Activated T-helper 17 cell treated with anti-CD3 and anti-CD28 coated beads, Interleukin-2, amount 50 U/mL, for 72 hours (primary cell): ENCODE results near the gene KRTAP12-3. TPM values are rescaled to one million over a fixed set of nuclear protein-coding genes. Genes with fewer than 3 reads are reported as not detected.
"Not testable (repeated sequence)": the region's sequence is repeated elsewhere in the genome, so short reads cannot be mapped to it uniquely, and the experiment has no call there.

Experiments used
- ATAC-seq: fragments of 150-1000 bp; cut with Tn5 transposase; replicated peaks from 2 replicates; pipeline ENCODE4 v1.10.0; 2021; ENCODE audit warnings: mild to moderate bottlenecking, moderate library complexity
- H3K27ac Mint-ChIP-seq: one replicate; pipeline ENCODE4 v1.8.0; 2022; ENCODE audit warnings: mixed read lengths
- H3K27me3 Mint-ChIP-seq: one replicate; pipeline ENCODE4 v1.8.0; 2022; ENCODE audit warnings: mixed read lengths
- H3K36me3 Mint-ChIP-seq: one replicate; pipeline ENCODE4 v1.8.0; 2022; ENCODE audit warnings: low read depth, mild to moderate bottlenecking, mixed read lengths
- H3K4me1 Mint-ChIP-seq: one replicate; pipeline ENCODE4 v1.8.0; 2022; ENCODE audit warnings: mixed read lengths
- H3K4me3 Mint-ChIP-seq: one replicate; pipeline ENCODE4 v1.8.0; 2022; ENCODE audit warnings: mild to moderate bottlenecking, mixed read lengths
- H3K9me3 Mint-ChIP-seq: one replicate; pipeline ENCODE4 v1.8.0; 2022; ENCODE audit warnings: mixed read lengths
- total RNA-seq, 2 donors: library from RNA; stranded (reverse); gene quantifications; one replicate each; pipeline ENCODE4 v1.2.3, GENCODE V29; 2022

Gene KRTAP12-3
- total RNA-seq, 2 donors from 2014 or later = not detected

GRCh38 chr21:44681861-44682579 lies 24.3 kb downstream of the KRTAP12-3 start, which contains the start of gene KRTAP12-1:
TSS of gene KRTAP12-1 (minus strand) at chr21:44682163. CDS start at chr21:44682123, 40 bp downstream.
- no peak for ATAC-seq
- no peak within 1 kb of the TSS for H3K4me3 Mint-ChIP-seq
- no peak within 1 kb of the TSS for H3K27ac Mint-ChIP-seq
- no peaks in the 10 kb centered on the region for H3K9me3 Mint-ChIP-seq
- peaks cover 10% of the 10 kb centered on the region for H3K27me3 Mint-ChIP-seq
- peaks cover 7% of the 10 kb centered on the region for H3K4me1 Mint-ChIP-seq
- H3K36me3 Mint-ChIP-seq = no peaks in the 10 kb centered on the region

GRCh38 chr21:44682580-44683151 lies 24.9 kb downstream of the KRTAP12-3 start:
- H3K4me3 Mint-ChIP-seq = no peak overlapping the region
- H3K27me3 Mint-ChIP-seq = peaks cover 10% of the 10 kb centered on the region
- no peaks in the 10 kb centered on the region for H3K36me3 Mint-ChIP-seq
- no peaks in the 10 kb centered on the region for H3K9me3 Mint-ChIP-seq
- peaks cover 7% of the 10 kb centered on the region for H3K4me1 Mint-ChIP-seq
- no peak overlapping the region for H3K27ac Mint-ChIP-seq
- ATAC-seq = no peak

- Mint-ChIP-seq H3K9me3 (no peaks in the 10 kb centered on the region), H3K36me3 (no peaks in the 10 kb centered on the region), H3K4me3 (no peak overlapping the region), H3K4me1 (peaks cover 7% of the 10 kb centered on the region), H3K27ac (no peak overlapping the region), H3K27me3 (peaks cover 10% of the 10 kb centered on the region)
- ATAC-seq = no peak
Observed at GRCh38 chr21:44684077-44684476, 26.3 kb downstream of the KRTAP12-3 start.

- Mint-ChIP-seq H3K27me3 (peaks cover 10% of the 10 kb centered on the region), H3K4me3 (no peak overlapping the region), H3K27ac (no peak overlapping the region), H3K4me1 (peaks cover 7% of the 10 kb centered on the region), H3K36me3 (no peaks in the 10 kb centered on the region), H3K9me3 (no peaks in the 10 kb centered on the region)
- ATAC-seq = no peak
Observed at GRCh38 chr21:44684483-44684882, 26.8 kb downstream of the KRTAP12-3 start.

GRCh38 chr21:44685050-44685449 lies 27.3 kb downstream of the KRTAP12-3 start:
- not testable (repeated sequence) for H3K9me3 Mint-ChIP-seq, H3K4me3 Mint-ChIP-seq, H3K27ac Mint-ChIP-seq, H3K36me3 Mint-ChIP-seq, ATAC-seq, H3K4me1 Mint-ChIP-seq
- H3K27me3 Mint-ChIP-seq = peaks cover 10% of the 10 kb centered on the region

GRCh38 chr21:44686000-44686781 lies 28.5 kb downstream of the KRTAP12-3 start:
- ATAC-seq = no peak

GRCh38 chr21:44686843-44687561 lies 29.3 kb downstream of the KRTAP12-3 start:
- peaks cover 10% of the 10 kb centered on the region for H3K27me3 Mint-ChIP-seq
- no peaks in the 10 kb centered on the region for H3K36me3 Mint-ChIP-seq
- no peak overlapping the region for H3K27ac Mint-ChIP-seq
- no peak for ATAC-seq
- no peak overlapping the region for H3K4me3 Mint-ChIP-seq
- peaks cover 7% of the 10 kb centered on the region for H3K4me1 Mint-ChIP-seq
- no peaks in the 10 kb centered on the region for H3K9me3 Mint-ChIP-seq

More at GRCh38 chr21:44686000-44686781, 28.5 kb downstream of the KRTAP12-3 start:
- H3K27me3 Mint-ChIP-seq = peaks cover 10% of the 10 kb centered on the region
- no peak overlapping the region for H3K27ac Mint-ChIP-seq
- no peaks in the 10 kb centered on the region for H3K36me3 Mint-ChIP-seq
- no peaks in the 10 kb centered on the region for H3K9me3 Mint-ChIP-seq
- peaks cover 7% of the 10 kb centered on the region for H3K4me1 Mint-ChIP-seq
- H3K4me3 Mint-ChIP-seq = no peak overlapping the region

- Mint-ChIP-seq H3K4me3 (no peak overlapping the region), H3K27me3 (peaks cover 10% of the 10 kb centered on the region), H3K27ac (no peak overlapping the region), H3K36me3 (no peaks in the 10 kb centered on the region), H3K4me1 (peaks cover 7% of the 10 kb centered on the region), H3K9me3 (no peaks in the 10 kb centered on the region)
- ATAC-seq = no peak
Observed at GRCh38 chr21:44687671-44688070, 29.9 kb downstream of the KRTAP12-3 start.

- H3K36me3 Mint-ChIP-seq, H3K9me3 Mint-ChIP-seq, H3K4me3 Mint-ChIP-seq, ATAC-seq, H3K4me1 Mint-ChIP-seq, H3K27ac Mint-ChIP-seq: not testable (repeated sequence)
- peaks cover 10% of the 10 kb centered on the region for H3K27me3 Mint-ChIP-seq
Observed at GRCh38 chr21:44689740-44690139, 32.0 kb downstream of the KRTAP12-3 start.

- peaks cover 3% of the 10 kb centered on the region for H3K27me3 Mint-ChIP-seq
- no peaks in the 10 kb centered on the region for H3K9me3 Mint-ChIP-seq
- ATAC-seq = no peak
- H3K4me1 Mint-ChIP-seq = no peaks in the 10 kb centered on the region
- H3K36me3 Mint-ChIP-seq = no peaks in the 10 kb centered on the region
- no peak overlapping the region for H3K27ac Mint-ChIP-seq
- H3K4me3 Mint-ChIP-seq = no peak overlapping the region
Observed at GRCh38 chr21:44691686-44692085, 34.0 kb downstream of the KRTAP12-3 start.

- Mint-ChIP-seq H3K4me1 (peaks cover 2% of the 10 kb centered on the region), H3K4me3 (no peak overlapping the region), H3K27ac (no peak overlapping the region), H3K9me3 (no peaks in the 10 kb centered on the region), H3K36me3 (no peaks in the 10 kb centered on the region), H3K27me3 (peaks cover 12% of the 10 kb centered on the region)
- ATAC-seq = no peak
Observed at GRCh38 chr21:44692798-44693512, 35.2 kb downstream of the KRTAP12-3 start.

GRCh38 chr21:44694776-44695175 lies 37.0 kb downstream of the KRTAP12-3 start:
- ATAC-seq = no peak
- Mint-ChIP-seq H3K27me3 (peaks cover 26% of the 10 kb centered on the region), H3K4me3 (no peak overlapping the region), H3K9me3 (no peaks in the 10 kb centered on the region), H3K4me1 (peaks cover 7% of the 10 kb centered on the region), H3K36me3 (no peaks in the 10 kb centered on the region), H3K27ac (no peak overlapping the region)

GRCh38 chr21:44695184-44695583 lies 37.5 kb downstream of the KRTAP12-3 start:
- H3K4me1 Mint-ChIP-seq = peaks cover 7% of the 10 kb centered on the region
- no peaks in the 10 kb centered on the region for H3K9me3 Mint-ChIP-seq
- no peak for ATAC-seq
- H3K27me3 Mint-ChIP-seq = peaks cover 29% of the 10 kb centered on the region
- no peaks in the 10 kb centered on the region for H3K36me3 Mint-ChIP-seq
- no peak overlapping the region for H3K27ac Mint-ChIP-seq
- H3K4me3 Mint-ChIP-seq = no peak overlapping the region

- no peak overlapping the region for H3K4me3 Mint-ChIP-seq
- H3K36me3 Mint-ChIP-seq = no peaks in the 10 kb centered on the region
- ATAC-seq = no peak
- H3K27ac Mint-ChIP-seq = no peak overlapping the region
- peaks cover 7% of the 10 kb centered on the region for H3K4me1 Mint-ChIP-seq
- H3K27me3 Mint-ChIP-seq = peaks cover 29% of the 10 kb centered on the region
- no peaks in the 10 kb centered on the region for H3K9me3 Mint-ChIP-seq
Observed at GRCh38 chr21:44695641-44696040, 37.9 kb downstream of the KRTAP12-3 start.
